H1 (cell line): Measurements from ENCODE around the gene PDIA5. TPM values are rescaled to one million over a fixed set of nuclear protein-coding genes. Genes with fewer than 3 reads are reported as not detected.

Experiments
- CTCF ChIA-PET: fragments of 300-600 bp; sonication (Branson Sonifier 250); formaldehyde crosslinking; loops from one replicate; lab custom pipeline; 2021; ENCODE audit not compliant: partially characterized antibody; lab: Charles Lee
- POLR2A ChIA-PET: fragments of 300-600 bp; sonication (Branson Sonifier 250); formaldehyde crosslinking; loops from one replicate; lab custom pipeline; 2021; ENCODE audit warnings: inconsistent platforms; ENCODE audit not compliant: partially characterized antibody; lab: Charles Lee
- DNase-seq, 2 experiments: peaks; one replicate each; pipeline versions ENCODE4 v3.0.0 to v3.0.0-alpha.2; 2010 to 2022; ENCODE audit warnings: low spot score in 2 of 2, low read depth in 1 of 2, mixed read lengths in 1 of 2
- FAIRE-seq: peaks from 2 replicates; lab custom pipeline; 2011; peaks lifted over from hg19 to GRCh38; lab: Jason Lieb, UNC
- H2AFZ ChIP-seq: 2 replicates; pipeline ENCODE4 v1.8.1; 2012; ENCODE audit warnings: low read length, inconsistent platforms
- H2AK5ac ChIP-seq: 2 replicates; pipeline ENCODE4 v1.6.1; 2013; ENCODE audit warnings: low read depth, low read length
- H2BK120ac ChIP-seq: replicated peaks from 2 replicates; pipeline ENCODE3; 2013; ENCODE audit warnings: low read depth, low read length, inconsistent platforms
- H2BK12ac ChIP-seq: 2 replicates; pipeline ENCODE4 v1.6.1; 2013; ENCODE audit warnings: low read depth, low read length
- H2BK15ac ChIP-seq: 2 replicates; pipeline ENCODE4 v1.6.1; 2013; ENCODE audit warnings: low read length
- H2BK20ac ChIP-seq: 2 replicates; pipeline ENCODE4 v1.6.1; 2013; ENCODE audit warnings: low read length
- H2BK5ac ChIP-seq: 2 replicates; pipeline ENCODE4 v1.6.1; 2013; ENCODE audit warnings: low read depth, low read length
- H3K14ac ChIP-seq: 2 replicates; pipeline ENCODE4 v1.6.1; 2013; ENCODE audit warnings: inconsistent platforms; ENCODE audit not compliant: insufficient read length
- H3K18ac ChIP-seq: 2 replicates; pipeline ENCODE4 v1.6.1; 2013; ENCODE audit warnings: low read length; ENCODE audit errors: extremely low read depth
- H3K23ac ChIP-seq: 2 replicates; pipeline ENCODE4 v1.6.1; 2013; ENCODE audit warnings: inconsistent platforms; ENCODE audit not compliant: insufficient read length
- H3K23me2 ChIP-seq: 2 replicates; pipeline ENCODE4 v1.6.1; 2013; ENCODE audit warnings: low read depth, low read length
- H3K27ac ChIP-seq: 2 replicates; pipeline ENCODE4 v1.6.1; 2011; ENCODE audit warnings: low read depth, low read length, inconsistent platforms
- H3K27me3 ChIP-seq, 4 experiments: replicated peaks in 1 of 4; 1 replicate in 1 of 4; 2 replicates in 3 of 4; pipeline versions ENCODE4 v1.6.1 to v1.8.1; 2011 to 2013; ENCODE audit warnings: low read length in 3 of 4, mild to moderate bottlenecking in 3 of 4, inconsistent platforms in 2 of 4, mixed read lengths in 2 of 4, moderate library complexity in 1 of 4; ENCODE audit not compliant: control insufficient read depth in 3 of 4, insufficient read depth in 3 of 4; ENCODE audit errors: extremely low read depth in 1 of 4
- H3K36me3 ChIP-seq, 4 experiments: 2 replicates each; pipeline versions ENCODE4 v1.6.1 to v1.8.1; 2011 to 2013; ENCODE audit warnings: mild to moderate bottlenecking in 4 of 4, low read length in 3 of 4, moderate library complexity in 2 of 4, control low read depth in 1 of 4, inconsistent platforms in 1 of 4; ENCODE audit not compliant: insufficient read depth in 4 of 4, control insufficient read depth in 2 of 4
- H3K4ac ChIP-seq: replicated peaks from 2 replicates; pipeline ENCODE3; 2013; ENCODE audit warnings: low read length, low read depth, mixed read lengths, inconsistent platforms; ENCODE audit not compliant: insufficient read length
- H3K4me1 ChIP-seq, 4 experiments: replicated peaks in 1 of 4; 1 replicate in 1 of 4; 2 replicates in 3 of 4; pipeline versions ENCODE4 v1.6.1 to v1.8.1; 2011 to 2013; ENCODE audit warnings: low read length in 3 of 4, inconsistent platforms in 2 of 4, mixed read lengths in 1 of 4; ENCODE audit not compliant: insufficient read depth in 4 of 4, control insufficient read depth in 3 of 4
- H3K4me2 ChIP-seq, 2 experiments: 2 replicates each; pipeline versions ENCODE4 v1.6.1 to v1.8.1; 2011 to 2013; ENCODE audit warnings: low read depth in 2 of 2, low read length in 2 of 2, control low read depth in 1 of 2, inconsistent platforms in 1 of 2, mild to moderate bottlenecking in 1 of 2; ENCODE audit not compliant: insufficient read depth in 1 of 2
- H3K4me3 ChIP-seq, 4 experiments: fragments of 200-600, 300-600 bp in 1 of 4; sonication (generic), shearing (Covaris generic), sonication (Bioruptor Twin) in 1 of 4; 2 replicates each; pipeline versions ENCODE4 v1.5.1 to v1.8.1; 2011 to 2016; ENCODE audit warnings: low read length in 4 of 4, low read depth in 3 of 4, control low read depth in 2 of 4, inconsistent platforms in 2 of 4, mild to moderate bottlenecking in 2 of 4, mixed read lengths in 1 of 4, moderate library complexity in 1 of 4; ENCODE audit not compliant: insufficient read depth in 2 of 4; ENCODE audit errors: extremely low read depth in 1 of 4
- H3K56ac ChIP-seq: replicated peaks from 2 replicates; pipeline ENCODE3; 2013; ENCODE audit warnings: low read depth, mild to moderate bottlenecking, mixed read lengths, low read length, inconsistent platforms; ENCODE audit not compliant: insufficient read length
- H3K79me1 ChIP-seq: 2 replicates; pipeline ENCODE4 v1.6.1; 2013; ENCODE audit warnings: low read depth, low read length, control low read depth
- H3K79me2 ChIP-seq, 2 experiments: 2 replicates each; pipeline versions ENCODE4 v1.6.1 to v1.8.1; 2012 to 2013; ENCODE audit warnings: low read length in 2 of 2, mild to moderate bottlenecking in 2 of 2, inconsistent platforms in 1 of 2; ENCODE audit not compliant: insufficient read depth in 2 of 2, control insufficient read depth in 1 of 2
- H3K9ac ChIP-seq, 4 experiments: replicated peaks in 1 of 4; 1 replicate in 1 of 4; 2 replicates in 3 of 4; pipeline versions ENCODE4 v1.6.1 to v1.8.1; 2011 to 2013; ENCODE audit warnings: low read depth in 3 of 4, low read length in 3 of 4, control low read depth in 2 of 4, mild to moderate bottlenecking in 2 of 4, moderate library complexity in 2 of 4, inconsistent platforms in 1 of 4; ENCODE audit errors: extremely low read depth in 1 of 4
- H3K9me3 ChIP-seq, 2 experiments: 2 replicates each; pipeline versions ENCODE4 v1.6.1 to v1.8.1; 2012 to 2013; ENCODE audit warnings: mild to moderate bottlenecking in 2 of 2, moderate library complexity in 2 of 2, control low read depth in 1 of 2, inconsistent platforms in 1 of 2, low read depth in 1 of 2, low read length in 1 of 2, mixed read lengths in 1 of 2; ENCODE audit not compliant: insufficient read depth in 2 of 2
- H4K20me1 ChIP-seq, 2 experiments: replicated peaks in 1 of 2; 2 replicates each; pipeline versions ENCODE3 to v1.8.1; 2011 to 2013; ENCODE audit warnings: inconsistent platforms in 2 of 2, low read length in 2 of 2, mild to moderate bottlenecking in 1 of 2; ENCODE audit not compliant: insufficient read depth in 2 of 2, control insufficient read depth in 1 of 2
- H4K5ac ChIP-seq: 2 replicates; pipeline ENCODE4 v1.6.1; 2013; ENCODE audit warnings: low read length, low read depth, mixed read lengths, inconsistent platforms; ENCODE audit not compliant: insufficient read length
- H4K8ac ChIP-seq: 2 replicates; pipeline ENCODE4 v1.8.0; 2013; ENCODE audit warnings: mild to moderate bottlenecking, moderate library complexity, low read length, inconsistent platforms; ENCODE audit not compliant: insufficient read depth; ENCODE audit errors: extremely low read depth
- H4K91ac ChIP-seq: replicated peaks from 2 replicates; pipeline ENCODE3; 2013; ENCODE audit warnings: low read length, mixed read lengths, inconsistent platforms; ENCODE audit not compliant: insufficient read length
- BRCA1 ChIP-seq: IDR thresholded peaks from 2 replicates; pipeline ENCODE4 v1.6.1; 2012; ENCODE audit warnings: low read depth, low read length, improper control_type of control experiment
- EZH2 ChIP-seq: fragments of 200-600 bp; sonication (generic); IDR thresholded peaks from 2 replicates; pipeline ENCODE4 v1.7.1; 2012; ENCODE audit warnings: low read depth, mild to moderate bottlenecking, moderate library complexity, low read length, inconsistent platforms; ENCODE audit not compliant: severe bottlenecking
- MAX ChIP-seq: IDR thresholded peaks from 2 replicates; pipeline ENCODE4 v1.6.1; 2012; ENCODE audit warnings: inconsistent platforms
- RBBP5 ChIP-seq: IDR thresholded peaks from 2 replicates; pipeline ENCODE4 v1.7.1; 2012; ENCODE audit warnings: low read depth, mild to moderate bottlenecking, inconsistent platforms, low read length, moderate library complexity, borderline replicate concordance
- SIN3A ChIP-seq, 2 experiments: IDR thresholded peaks in 1 of 2; conservative IDR thresholded peaks in 1 of 2; 2 replicates each; pipeline ENCODE4 v1.6.1; 2011 to 2012; ENCODE audit warnings: low read length in 2 of 2, improper control_type of control experiment in 1 of 2, low read depth in 1 of 2, mild to moderate bottlenecking in 1 of 2
- SUZ12 ChIP-seq: fragments of 200-600 bp; sonication (generic); IDR thresholded peaks from 2 replicates; pipeline ENCODE4 v1.6.1; 2012; ENCODE audit warnings: mild to moderate bottlenecking, inconsistent platforms, low read length, moderate library complexity, mixed read lengths
- WGBS, 2 experiments: shearing (Covaris generic) in 1 of 2; methylation state at CpG; one replicate each; pipeline versions ENCODE4 v1.1.6 to v1.1.7; 2013 to 2015; ENCODE audit warnings: low lambda C conversion rate in 2 of 2, mixed read lengths in 2 of 2, inconsistent platforms in 1 of 2, low coverage in 1 of 2, missing lambda C conversion rate in 1 of 2; ENCODE audit not compliant: insufficient replicate concordance in 2 of 2, insufficient coverage in 1 of 2, insufficient read length in 1 of 2; ENCODE audit errors: extremely low coverage in 1 of 2, missing lambda C conversion rate in 1 of 2; 5-methylcytosine and 5-hydroxymethylcytosine counted together
- polyA plus RNA-seq, 7 experiments: library from polyadenylated mRNA; depleted of rRNA in 3 of 7; stranded (reverse) in 5 of 7; unstranded in 2 of 7; fragments of >200 nt in 5 of 7; fragments of 200-250 nt in 2 of 7; gene quantifications; 1 replicate in 5 of 7; 2 replicates in 1 of 7; 4 replicates in 1 of 7; pipeline versions ENCODE4 v1.2.1 to v1.2.3, GENCODE V29; 2011 to 2013; ENCODE audit warnings: missing spikeins in 2 of 7, mixed read lengths in 2 of 7
- total RNA-seq: library from RNA; stranded (reverse); fragmentation: NEBNext Ultra II Directional; extraction: Animal tissue kit (Norgen Biotek cat#: 25700); gene quantifications from 2 replicates; pipeline ENCODE4 v1.2.1, GENCODE V29; 2021

The PDIA5 gene
- total and polyA plus RNA-seq, 2 of the 8 experiments (the other 6 are each of a cell fraction or from before 2014, with no cell fraction given), result 18.2 to 32.8 TPM

GRCh38 chr3:123067689-123068600 is 1.1 kb downstream of the PDIA5 start:
- DNase-seq (peak in 1 of 2 experiments; percentile 72), FAIRE-seq (no peak)
- no peak overlapping the region for H3K56ac ChIP-seq
- peaks cover 17% of the 10 kb centered on the region for H3K79me1 ChIP-seq
- H4K20me1 ChIP-seq, result peaks cover 10 to 16% of the 10 kb centered on the region in 2 experiments
- peak overlapping the region in 2 of 4 experiments; percentile 47 to 56; a peak in 2 of 7 replicates for H3K9ac ChIP-seq
- no peaks in the 10 kb centered on the region; a peak in 1 of 4 replicates for H3K9me3 ChIP-seq
- 4% methylated on average over 24 of the region's 24 CpGs; no CpG with 5 or more reads in 1 of the 2 experiments for WGBS, 2 experiments
- H2AK5ac ChIP-seq, result no peak overlapping the region
- no peak overlapping the region for H3K4ac ChIP-seq
- H2AFZ ChIP-seq, result peak overlapping the region; percentile 11; the same call in 1 of the 2 replicates
- peaks cover 7 to 52% of the 10 kb centered on the region in 2 experiments for H3K79me2 ChIP-seq
- peak overlapping the region; percentile 50; the same call in 1 of the 2 replicates for H2BK12ac ChIP-seq
- H3K27me3 ChIP-seq, result peaks cover 0 to 13% (median 8%) of the 10 kb centered on the region in 4 experiments; a peak in 5 of 7 replicates
- TF ChIP-seq RBBP5 (0 out of 2 replicates have a peak, but pooled peaks have one; percentile 12), SIN3A (conservative IDR thresholded peaks at IDR 0.05 in 1 of 2, IDR thresholded peaks at IDR 0.05 in 1 of 2; ENCODE audit: low read depth in 1 of 2, low read length in 2 of 2) (peak in 1 of 2 experiments; percentile 21; a peak in 1 of 4 replicates), EZH2 (peak; percentile 8), SUZ12 (peak; percentile 45; the same call in 1 of the 2 replicates), MAX (no peak), BRCA1 (no peak)
- peak overlapping the region; percentile 97 to 100 for H3K4me2 ChIP-seq
- no peak overlapping the region for H2BK120ac ChIP-seq
- H3K36me3 ChIP-seq, result no peaks in the 10 kb centered on the region
- H4K8ac ChIP-seq, result no peak overlapping the region
- no peak overlapping the region for H2BK20ac ChIP-seq
- H3K23ac ChIP-seq, result no peak overlapping the region
- H3K14ac ChIP-seq, result no peak overlapping the region
- H4K5ac ChIP-seq, result no peak overlapping the region
- peak overlapping the region; percentile 66; the same call in 1 of the 2 replicates for H3K18ac ChIP-seq
- H2BK5ac ChIP-seq, result peak overlapping the region; percentile 63; the same call in 1 of the 2 replicates
- H3K27ac ChIP-seq, result no peak overlapping the region
- H3K23me2 ChIP-seq, result peaks cover 20% of the 10 kb centered on the region
- peaks cover 7 to 17% (median 12%) of the 10 kb centered on the region in 4 experiments for H3K4me1 ChIP-seq
- H3K4me3 ChIP-seq, result peak overlapping the region; percentile 61 to 86 (median 67)
- H2BK15ac ChIP-seq, result no peak overlapping the region; the same call in 1 of the 2 replicates
- POLR2A ChIA-PET, result interaction anchor here (0.6 to 1.7 kb wide), 9 partner anchors 9 to 257 kb away, joined by 3 to 6 read pairs (median 3); partner anchors contain the start of gene SEMA5B
- CTCF ChIA-PET, result interaction anchor here (0.6 to 2.3 kb wide), 10 partner anchors 18 to 132 kb away, joined by 3 to 5 read pairs (median 3); no protein-coding TSS in a partner anchor
- H4K91ac ChIP-seq, result no peak overlapping the region
